Glutamatergic neuron (in vitro differentiated cells): Measurements from ENCODE around the gene STAG1. TPM values are rescaled to one million over a fixed set of nuclear protein-coding genes. Genes with fewer than 3 reads are reported as not detected.

ENCODE experiments used
- DNase-seq: peaks from one replicate; pipeline ENCODE4 v3.0.0; 2022
- H3K27ac Mint-ChIP-seq: one replicate; pipeline ENCODE4 v1.8.0; 2020; ENCODE audit warnings: mild to moderate bottlenecking, mixed read lengths, inconsistent platforms; ENCODE audit not compliant: unreplicated experiment
- H3K27me3 Mint-ChIP-seq: one replicate; pipeline ENCODE4 v1.8.0; 2020; ENCODE audit warnings: mild to moderate bottlenecking, moderate library complexity, mixed read lengths, inconsistent platforms; ENCODE audit not compliant: unreplicated experiment
- H3K36me3 Mint-ChIP-seq: one replicate; pipeline ENCODE4 v1.8.0; 2020; ENCODE audit warnings: mild to moderate bottlenecking, mixed read lengths, inconsistent platforms; ENCODE audit not compliant: unreplicated experiment
- H3K4me1 Mint-ChIP-seq: one replicate; pipeline ENCODE4 v1.8.0; 2020; ENCODE audit warnings: mild to moderate bottlenecking, low read depth, mixed read lengths, inconsistent platforms; ENCODE audit not compliant: unreplicated experiment
- H3K4me3 Mint-ChIP-seq: one replicate; pipeline ENCODE4 v1.8.0; 2020; ENCODE audit warnings: mild to moderate bottlenecking, mixed read lengths, inconsistent platforms; ENCODE audit not compliant: unreplicated experiment
- H3K9me3 Mint-ChIP-seq: one replicate; pipeline ENCODE4 v1.8.0; 2020; ENCODE audit warnings: mild to moderate bottlenecking, moderate library complexity, mixed read lengths, inconsistent platforms; ENCODE audit not compliant: unreplicated experiment
- CTCF ChIP-seq: fragments of 200-600 bp; sonication (generic); IDR thresholded peaks from one replicate; pipeline ENCODE4 v1.5.0; 2021; ENCODE audit not compliant: partially characterized antibody, unreplicated experiment
- total RNA-seq: library from RNA; stranded (reverse); fragmentation: NEBNext Ultra II Directional; extraction: Animal tissue kit (Norgen Biotek cat#: 25700); gene quantifications from one replicate; pipeline ENCODE4 v1.2.1, GENCODE V29; 2021; ENCODE audit not compliant: unreplicated experiment

The STAG1 gene
- total RNA-seq, 1 donor from 2014 or later = 22.8 TPM

GRCh38 chr3:136300444-136300843, 451.7 kb downstream of the STAG1 start:
- Mint-ChIP-seq H3K36me3 (no peaks in the 10 kb centered on the region), H3K4me1 (no peaks in the 10 kb centered on the region), H3K9me3 (peaks cover 3% of the 10 kb centered on the region), H3K4me3 (no peak overlapping the region), H3K27me3 (no peaks in the 10 kb centered on the region), H3K27ac (no peak overlapping the region)
- no peak for DNase-seq
- no peak for TF ChIP-seq CTCF

GRCh38 chr3:136297826-136298225, 454.4 kb downstream of the STAG1 start:
- Mint-ChIP-seq H3K27me3 (no peaks in the 10 kb centered on the region), H3K4me1 (no peaks in the 10 kb centered on the region), H3K36me3 (no peaks in the 10 kb centered on the region), H3K9me3 (peaks cover 3% of the 10 kb centered on the region), H3K27ac (no peak overlapping the region), H3K4me3 (no peak overlapping the region)
- no peak for TF ChIP-seq CTCF
- no peak for DNase-seq

- Mint-ChIP-seq H3K9me3 (peaks cover 3% of the 10 kb centered on the region), H3K4me3 (no peak overlapping the region), H3K4me1 (no peaks in the 10 kb centered on the region), H3K27ac (no peak overlapping the region), H3K36me3 (no peaks in the 10 kb centered on the region), H3K27me3 (no peaks in the 10 kb centered on the region)
- no peak for TF ChIP-seq CTCF
- DNase-seq = no peak
Observed at GRCh38 chr3:136296960-136297359, 455.2 kb downstream of the STAG1 start.

GRCh38 chr3:136294176-136294575, 458.0 kb downstream of the STAG1 start:
- H3K9me3 Mint-ChIP-seq = no peaks in the 10 kb centered on the region
- H3K4me1 Mint-ChIP-seq = no peaks in the 10 kb centered on the region
- H3K27me3 Mint-ChIP-seq = no peaks in the 10 kb centered on the region
- no peak overlapping the region for H3K27ac Mint-ChIP-seq
- no peak for DNase-seq
- H3K36me3 Mint-ChIP-seq = no peaks in the 10 kb centered on the region
- TF ChIP-seq CTCF = no peak
- H3K4me3 Mint-ChIP-seq = no peak overlapping the region

GRCh38 chr3:136293279-136293678, 458.9 kb downstream of the STAG1 start:
- Mint-ChIP-seq H3K36me3 (no peaks in the 10 kb centered on the region), H3K27ac (no peak overlapping the region), H3K27me3 (no peaks in the 10 kb centered on the region), H3K4me1 (no peaks in the 10 kb centered on the region), H3K9me3 (no peaks in the 10 kb centered on the region), H3K4me3 (no peak overlapping the region)
- TF ChIP-seq CTCF = no peak
- DNase-seq = no peak
